Left renal cortex interstitium (tissue), 4 donors: ENCODE data around the gene SPACA6. TPM values are rescaled to one million over a fixed set of nuclear protein-coding genes. Genes with fewer than 3 reads are reported as not detected.

Source experiments
- DNase-seq, 4 donors: peaks; one replicate each; pipeline ENCODE4 v3.0.0-alpha.2; 2013; ENCODE audit warnings: low read depth in 4 of 4, low spot score in 2 of 4, missing footprints in 1 of 4
- polyA plus RNA-seq, 4 donors: library from polyadenylated mRNA; unstranded; fragments of 120-200 nt; gene quantifications; one replicate each; pipeline ENCODE4 v1.2.1, GENCODE V29; 2013; ENCODE audit not compliant: insufficient read length in 4 of 4

Gene SPACA6
- polyA plus RNA-seq, 4 donors, result 12.2 to 31.1 (median 21.8) TPM

- DNase-seq, result peak in 3 of 4 donors; percentile 82 to 95 (median 89)
Measured at GRCh38 chr19:51688671-51689571, 4.2 kb upstream of the SPACA6 start.

- peak in 2 of 4 donors; percentile 64 to 71 for DNase-seq
Measured at GRCh38 chr19:51689751-51690453, 3.2 kb upstream of the SPACA6 start.

- peak in 3 of 4 donors; percentile 81 to 89 (median 84) for DNase-seq
Measured at GRCh38 chr19:51690454-51691073, 2.6 kb upstream of the SPACA6 start.

- no peak for DNase-seq
Measured at GRCh38 chr19:51691074-51691583, 2.0 kb upstream of the SPACA6 start.

GRCh38 chr19:51691584-51692428 lies 1.3 kb upstream of the SPACA6 start:
- no peak for DNase-seq

- no peak for DNase-seq
Measured at GRCh38 chr19:51692468-51692867, 662 bp upstream of the SPACA6 start.

GRCh38 chr19:51693819-51694218 lies 689 bp downstream of the SPACA6 start:
- no peak for DNase-seq

GRCh38 chr19:51694318-51695085 lies 1.4 kb downstream of the SPACA6 start:
- DNase-seq, result no peak

GRCh38 chr19:51695088-51695487 lies 2.0 kb downstream of the SPACA6 start:
- no peak for DNase-seq

- DNase-seq, result no peak
Measured at GRCh38 chr19:51695702-51696315, 2.7 kb downstream of the SPACA6 start.

GRCh38 chr19:51696606-51697005 lies 3.5 kb downstream of the SPACA6 start:
- DNase-seq, result no peak

GRCh38 chr19:51697169-51697776 lies 4.1 kb downstream of the SPACA6 start:
- DNase-seq, result no peak

GRCh38 chr19:51698296-51698695 lies 5.2 kb downstream of the SPACA6 start:
- no peak for DNase-seq

GRCh38 chr19:51699170-51699569 lies 6.0 kb downstream of the SPACA6 start:
- DNase-seq, result no peak

GRCh38 chr19:51701468-51702100 lies 8.5 kb downstream of the SPACA6 start:
- DNase-seq, result no peak

- peak in 2 of 4 donors; percentile 23 to 31 for DNase-seq
Measured at GRCh38 chr19:51702103-51702824, 9.1 kb downstream of the SPACA6 start.

GRCh38 chr19:51702825-51703574 lies 9.9 kb downstream of the SPACA6 start:
- peak in 1 of 4 donors; percentile 19 for DNase-seq
